Heart left ventricle (tissue), 13 donors: ENCODE measurements around the gene PHACTR3.

ENCODE experiments used
- CTCF ChIP-seq, 12 donors: fragments of 200-600 bp; sonication (generic) in 4 of 12; IDR thresholded peaks; one replicate each; pipeline versions ENCODE4 v1.5.0 to v1.8.0; 2018 to 2022; ENCODE audit warnings: antibody characterized with exemption in 12 of 12, mild to moderate bottlenecking in 5 of 12
- POLR2A ChIP-seq, 2 donors: fragments of 450-650 bp; IDR thresholded peaks; one replicate each; pipeline ENCODE4 v1.6.1; 2017; ENCODE audit warnings: antibody characterized with exemption in 2 of 2, mild to moderate bottlenecking in 2 of 2, moderate library complexity in 2 of 2
- donor health status: ischemic (EF 13 %, LVEDD 7.1; RV severe dilation, severe dysfunction).
- donor health status: DM: no; HTN: yes; CAD: no.
- donor health status: DM: no; HTN: no; CAD: no.
- donor health status: ischemic (EF 25% LVEDD 6.9; RV normal size, moderate dysfunction).
- donor health status: ischemic (EF 25% LVEDD 5.7; RV mildly dilated, moderate dysfunction).
- donor health status: ischemic (EF 35%, LVEDD 5.7; RV mildly dilated, moderate dysfunction).
- donor health status: nonischemic (EF 11% LVEDD 7.7; RV severe dilation, severe dysfunction).
- donor health status: DM: yes; HTN: yes; CAD: no.
- donor health status: PGD.
- donor health status: ischemic (EF 29% LVEDD 5.4; RV normal size, mild dysfunction).
- donor health status: nonischemic (EF 23%, LVEDD 6.1; RV moderate dilation, normal function).

GRCh38 chr20:59753836-59754235 is 149.5 kb downstream of the PHACTR3 start:
- no peak for TF ChIP-seq POLR2A (IDR thresholded peaks at IDR 0.05)
- TF ChIP-seq CTCF (IDR thresholded peaks at IDR 0.05) = no peak
